ENCODE measurements around the gene TTC3.
"Not testable (repeated sequence)": the region's sequence is repeated elsewhere in the genome, so short reads cannot be mapped to it uniquely, and the experiment has no call there.

TTC3 gene

GRCh38 chr21:37093977-37094376, 20.9 kb downstream of the TTC3 start:
- no peak for TF ChIP-seq CTCF (IDR thresholded peaks at IDR 0.05; ENCODE audit: borderline replicate concordance, insufficient read depth, low read depth, low read length)
- H3K4me3 ChIP-seq (ENCODE audit: low read depth, low read length): no peak overlapping the region

- H3K4me3 ChIP-seq (ENCODE audit: low read depth, low read length): no peak overlapping the region
- no peak for TF ChIP-seq CTCF (IDR thresholded peaks at IDR 0.05; ENCODE audit: borderline replicate concordance, insufficient read depth, low read depth, low read length)
These were observed 22.8 kb downstream of the TTC3 start for GRCh38 chr21:37095821-37096220.

- TF ChIP-seq CTCF (IDR thresholded peaks at IDR 0.05; ENCODE audit: borderline replicate concordance, insufficient read depth, low read depth, low read length): no peak
- H3K4me3 ChIP-seq (ENCODE audit: low read depth, low read length): no peak overlapping the region
These were observed 25.7 kb downstream of the TTC3 start for GRCh38 chr21:37098751-37099150.

- TF ChIP-seq CTCF (IDR thresholded peaks at IDR 0.05; ENCODE audit: borderline replicate concordance, insufficient read depth, low read depth, low read length): no peak
- H3K4me3 ChIP-seq (ENCODE audit: low read depth, low read length): no peak overlapping the region
These were observed 27.3 kb downstream of the TTC3 start for GRCh38 chr21:37100316-37100715.

- TF ChIP-seq CTCF (IDR thresholded peaks at IDR 0.05; ENCODE audit: borderline replicate concordance, insufficient read depth, low read depth, low read length): no peak
- no peak overlapping the region for H3K4me3 ChIP-seq (ENCODE audit: low read depth, low read length)
These were observed 28.3 kb downstream of the TTC3 start for GRCh38 chr21:37101384-37101783.

GRCh38 chr21:37102746-37103145, 29.7 kb downstream of the TTC3 start:
- not testable (repeated sequence) for H3K4me3 ChIP-seq (ENCODE audit: low read depth, low read length)

GRCh38 chr21:37106998-37107397, 33.9 kb downstream of the TTC3 start:
- no peak overlapping the region for H3K4me3 ChIP-seq (ENCODE audit: low read depth, low read length)
- TF ChIP-seq CTCF (IDR thresholded peaks at IDR 0.05; ENCODE audit: borderline replicate concordance, insufficient read depth, low read depth, low read length): no peak

GRCh38 chr21:37111029-37111428, 38.0 kb downstream of the TTC3 start:
- not testable (repeated sequence) for H3K4me3 ChIP-seq (ENCODE audit: low read depth, low read length)

GRCh38 chr21:37114301-37114700, 41.2 kb downstream of the TTC3 start:
- H3K4me3 ChIP-seq (ENCODE audit: low read depth, low read length): not testable (repeated sequence)

- H3K4me3 ChIP-seq (ENCODE audit: low read depth, low read length): not testable (repeated sequence)
These were observed 43.4 kb downstream of the TTC3 start for GRCh38 chr21:37116459-37116858.

Measured in GM12875 (cell line).